Fibroblast of lung (primary cell): ENCODE data around the gene ZDHHC4.

ENCODE experiments used
- CTCF ChIP-seq, 2 donors: IDR thresholded peaks in 1 of 2; conservative IDR thresholded peaks in 1 of 2; 1 replicate in 1 of 2; 2 replicates in 1 of 2; pipeline ENCODE4 v1.5.1; 2011 to 2012; ENCODE audit warnings: low read length in 2 of 2, control low read depth in 1 of 2, inconsistent platforms in 1 of 2, low read depth in 1 of 2, mild to moderate bottlenecking in 1 of 2
- EZH2 ChIP-seq: IDR thresholded peaks from 2 replicates; pipeline ENCODE4 v1.5.1; 2012; ENCODE audit warnings: low read length, control low read depth, mild to moderate bottlenecking; ENCODE audit errors: missing control alignments

DNA sequence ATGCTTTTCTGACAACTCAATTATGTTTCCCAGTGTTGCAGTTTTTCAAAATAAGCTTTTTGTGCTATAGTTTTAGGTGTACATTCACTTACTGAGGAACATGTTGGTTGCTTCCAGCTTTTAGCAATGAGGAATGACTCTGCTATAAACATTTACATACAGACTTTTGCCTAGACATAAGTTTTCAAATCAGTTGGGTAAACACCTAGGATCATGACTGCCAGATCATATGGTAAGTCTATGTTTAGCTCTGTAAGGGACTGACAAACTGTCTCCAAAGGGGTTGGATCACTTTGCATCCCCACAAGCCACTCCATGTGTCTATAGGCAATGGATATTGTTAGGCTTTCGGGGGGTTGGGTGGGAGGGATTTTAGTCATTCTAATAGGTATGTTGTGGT is 15.1 kb upstream of the ZDHHC4 start:
- TF ChIP-seq CTCF (conservative IDR thresholded peaks at IDR 0.05 in 1 of 2, IDR thresholded peaks at IDR 0.05 in 1 of 2; ENCODE audit: low read depth in 1 of 2, low read length in 2 of 2) (no peak), EZH2 (no peak)
